GM18909 (cell line): ENCODE measurements around the gene PTPRN2.
"Not testable (repeated sequence)": the region's sequence is repeated elsewhere in the genome, so short reads cannot be mapped to it uniquely, and the experiment has no call there.

Experiments
- ATAC-seq: cut with Tn5 transposase; IDR thresholded peaks from one replicate; pipeline ENCODE4 v1.9.1; 2021; ENCODE audit warnings: mild to moderate bottlenecking; ENCODE audit not compliant: unreplicated experiment, poor library complexity

Gene PTPRN2

GRCh38 chr7:157786375-157787274 lies 801.0 kb downstream of the PTPRN2 start:
- no peak for ATAC-seq

- no peak for ATAC-seq
These were observed 802.0 kb downstream of the PTPRN2 start for GRCh38 chr7:157785486-157786186.

GRCh38 chr7:157784979-157785441 lies 802.6 kb downstream of the PTPRN2 start:
- no peak for ATAC-seq

GRCh38 chr7:157784041-157784835 lies 803.4 kb downstream of the PTPRN2 start:
- ATAC-seq = no peak

- ATAC-seq = no peak
These were observed 805.6 kb downstream of the PTPRN2 start for GRCh38 chr7:157782041-157782440.

GRCh38 chr7:157780721-157781120 lies 806.9 kb downstream of the PTPRN2 start:
- no peak for ATAC-seq

- ATAC-seq = no peak
These were observed 807.3 kb downstream of the PTPRN2 start for GRCh38 chr7:157780312-157780711.

GRCh38 chr7:157779206-157779605 lies 808.4 kb downstream of the PTPRN2 start:
- no peak for ATAC-seq

GRCh38 chr7:157777194-157777762 lies 810.3 kb downstream of the PTPRN2 start:
- not testable (repeated sequence) for ATAC-seq

- ATAC-seq = no peak
These were observed 811.9 kb downstream of the PTPRN2 start for GRCh38 chr7:157775560-157776332.

- no peak for ATAC-seq
These were observed 812.5 kb downstream of the PTPRN2 start for GRCh38 chr7:157775021-157775559.

- no peak for ATAC-seq
These were observed 813.1 kb downstream of the PTPRN2 start for GRCh38 chr7:157774495-157774894.

- ATAC-seq = no peak
These were observed 814.3 kb downstream of the PTPRN2 start for GRCh38 chr7:157773361-157773760.

GRCh38 chr7:157772486-157773130 lies 815.0 kb downstream of the PTPRN2 start:
- no peak for ATAC-seq

- no peak for ATAC-seq
These were observed 815.9 kb downstream of the PTPRN2 start for GRCh38 chr7:157771689-157772088.

- no peak for ATAC-seq
These were observed 816.8 kb downstream of the PTPRN2 start for GRCh38 chr7:157770716-157771320.

- ATAC-seq = no peak
These were observed 818.0 kb downstream of the PTPRN2 start for GRCh38 chr7:157769526-157770215.

- no peak for ATAC-seq
These were observed 818.5 kb downstream of the PTPRN2 start for GRCh38 chr7:157769086-157769485.
